GM21367 (cell line): ENCODE data around the gene MRPL9.

Source experiments
- ATAC-seq: cut with Tn5 transposase; IDR thresholded peaks from one replicate; pipeline ENCODE4 v1.9.1; 2021; ENCODE audit not compliant: unreplicated experiment

The MRPL9 gene

DNA sequence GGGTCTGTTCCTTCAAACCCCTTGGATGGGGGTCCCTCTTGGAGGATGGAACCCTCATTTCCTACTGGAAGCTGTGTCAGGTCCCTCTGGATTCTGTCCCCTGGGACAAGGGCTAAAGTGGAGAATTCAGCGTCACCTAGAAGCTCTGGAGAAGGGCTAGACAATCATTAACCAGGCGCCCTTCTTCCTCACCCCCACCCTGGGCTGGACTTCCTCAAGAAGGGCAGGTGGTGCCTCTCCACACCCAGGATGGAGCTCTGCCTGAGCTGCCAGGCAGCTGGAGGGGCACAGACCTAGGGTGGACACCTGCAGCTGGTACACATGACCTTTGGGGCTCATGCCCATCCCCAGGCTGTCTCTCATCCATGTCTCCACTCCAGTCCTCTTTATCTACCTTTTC, 50.3 kb downstream of the MRPL9 start:
- no peak for ATAC-seq

GRCh38 chr1:151711951-151712350, 51.3 kb downstream of the MRPL9 start:
- no peak for ATAC-seq

GRCh38 chr1:151711044-151711800, 52.1 kb downstream of the MRPL9 start:
- no peak for ATAC-seq

GRCh38 chr1:151710187-151710840, 53.0 kb downstream of the MRPL9 start:
- ATAC-seq: no peak
